Ovary (tissue), 9 donors: ENCODE measurements around the gene MYO3B. TPM values are rescaled to one million over a fixed set of nuclear protein-coding genes. Genes with fewer than 3 reads are reported as not detected.
"Not testable (repeated sequence)": the region's sequence is repeated elsewhere in the genome, so short reads cannot be mapped to it uniquely, and the experiment has no call there.

ENCODE experiments used
- DNase-seq, 5 donors: peaks; one replicate each; pipeline ENCODE4 v3.0.0-alpha.2; 2019 to 2020
- H3K27ac ChIP-seq, 2 donors: fragments of 200-600 bp; one replicate each; pipeline versions ENCODE4 v1.5.1 to v1.8.0; 2019 to 2022
- H3K27me3 ChIP-seq: fragments of 200-600 bp; one replicate; pipeline ENCODE4 v1.8.0; 2022
- H3K36me3 ChIP-seq: fragments of 200-600 bp; sonication (generic); one replicate; pipeline ENCODE4 v1.5.1; 2019
- H3K4me1 ChIP-seq: one replicate; pipeline ENCODE4 v1.8.1; 2013; ENCODE audit warnings: mild to moderate bottlenecking, moderate library complexity; ENCODE audit not compliant: insufficient read depth
- H3K4me3 ChIP-seq: fragments of 200-600 bp; sonication (generic); one replicate; pipeline ENCODE4 v1.5.1; 2017
- H3K9me3 ChIP-seq, 2 donors: fragments of 200-600 bp in 1 of 2; sonication (generic) in 1 of 2; one replicate each; pipeline versions ENCODE4 v1.5.1 to v1.8.1; 2013 to 2019; ENCODE audit warnings: mild to moderate bottlenecking in 1 of 2, moderate library complexity in 1 of 2
- EP300 ChIP-seq: sonication (generic); formaldehyde crosslinking; IDR thresholded peaks from one replicate; pipeline ENCODE4 v1.6.1; 2017; ENCODE audit warnings: antibody characterized with exemption
- POLR2A ChIP-seq: fragments of 450-650 bp; IDR thresholded peaks from one replicate; pipeline ENCODE4 v1.6.1; 2017; ENCODE audit warnings: antibody characterized with exemption, mild to moderate bottlenecking, moderate library complexity
- WGBS, 3 donors: extraction: QIAGEN DNeasy Blood & Tissue Kit in 1 of 3; methylation state at CpG; one replicate each; pipeline versions ENCODE4 v1.1.5 to v1.1.7; 2013 to 2017; 5-methylcytosine and 5-hydroxymethylcytosine counted together
- intact Hi-C, 4 donors: fragments of 100-400 bp; cut with DNase I; formaldehyde crosslinking; loops; one replicate each; pipeline versions ENCODE4 v1.11.0 to v1.15.1; 2022 to 2023
- polyA plus RNA-seq, 2 donors: library from polyadenylated mRNA; stranded (reverse); fragments of 200-250 nt in 1 of 2; fragments of 350-450 nt in 1 of 2; fragmentation: Illumina TruSeq in 1 of 2; extraction: RNeasy Lipid Tissue Mini Kit (QIAGEN cat#74804) in 1 of 2; gene quantifications; one replicate each; pipeline ENCODE4 v1.2.3, GENCODE V29; 2013 to 2014
- total RNA-seq, 7 donors: library from RNA; depleted of rRNA in 2 of 7; stranded (reverse); fragments of >200 nt in 2 of 7; fragmentation: NEBNext Ultra II Directional in 3 of 7; extraction: Animal tissue kit (Norgen Biotek cat#: 25700) in 3 of 7; gene quantifications; one replicate each; pipeline versions ENCODE4 v1.1.0 to v1.2.4, GENCODE V29; 2016 to 2023
- TF ChIP-seq, protein P1 (sequence below), 3 donors: fragments of 450-650 bp in 2 of 3; fragments of 200-600 bp in 1 of 3; IDR thresholded peaks; one replicate each; pipeline versions ENCODE4 v1.5.1 to v1.8.0; 2016 to 2022; ENCODE audit warnings: antibody characterized with exemption in 3 of 3, mild to moderate bottlenecking in 1 of 3
- donor health status: DM: no; HTN: no; CAD: no; lungs with moderate emphysema.
- donor health status: DM: no; HTN: no; CAD: no.
- donor health status: Bipolar disorder and iron deficiency.
- donor health status: DM: yes; HTN: yes; CAD: no.
- donor health status: DM: no; HTN: no; CAD: no.
- donor health status: DM: yes; HTN: yes; CAD: no.

The MYO3B gene
- total and polyA plus RNA-seq, 9 donors = 0.04 to 1.3 (median 0.12) TPM; not detected in 2

DNA sequence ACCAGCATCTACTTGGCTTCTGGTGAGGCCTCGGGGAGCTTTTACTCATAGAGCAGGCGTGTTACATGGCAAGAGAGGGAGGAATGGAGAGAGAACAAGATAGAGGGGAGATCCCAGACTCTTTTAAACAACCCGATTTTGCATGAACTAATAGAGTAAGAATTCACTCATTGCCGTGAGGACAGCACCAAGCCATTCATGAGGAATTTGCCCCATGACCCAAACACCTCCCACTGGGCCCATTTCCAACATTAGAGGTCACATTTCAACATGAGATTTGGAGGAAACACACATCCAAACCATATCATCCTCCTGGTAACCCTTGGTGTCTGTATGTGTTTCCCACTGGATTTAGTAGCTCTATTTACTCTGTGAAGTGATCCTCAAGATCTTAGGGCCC, 287.3 kb downstream of the MYO3B start:
- H3K27me3 ChIP-seq = no peaks in the 10 kb centered on the region
- no peak overlapping the region for H3K4me3 ChIP-seq
- no peaks in the 10 kb centered on the region for H3K4me1 ChIP-seq
- DNase-seq = no peak
- TF ChIP-seq EP300 = no peak
- TF ChIP-seq POLR2A = no peak
- TF ChIP-seq, protein P1, sequence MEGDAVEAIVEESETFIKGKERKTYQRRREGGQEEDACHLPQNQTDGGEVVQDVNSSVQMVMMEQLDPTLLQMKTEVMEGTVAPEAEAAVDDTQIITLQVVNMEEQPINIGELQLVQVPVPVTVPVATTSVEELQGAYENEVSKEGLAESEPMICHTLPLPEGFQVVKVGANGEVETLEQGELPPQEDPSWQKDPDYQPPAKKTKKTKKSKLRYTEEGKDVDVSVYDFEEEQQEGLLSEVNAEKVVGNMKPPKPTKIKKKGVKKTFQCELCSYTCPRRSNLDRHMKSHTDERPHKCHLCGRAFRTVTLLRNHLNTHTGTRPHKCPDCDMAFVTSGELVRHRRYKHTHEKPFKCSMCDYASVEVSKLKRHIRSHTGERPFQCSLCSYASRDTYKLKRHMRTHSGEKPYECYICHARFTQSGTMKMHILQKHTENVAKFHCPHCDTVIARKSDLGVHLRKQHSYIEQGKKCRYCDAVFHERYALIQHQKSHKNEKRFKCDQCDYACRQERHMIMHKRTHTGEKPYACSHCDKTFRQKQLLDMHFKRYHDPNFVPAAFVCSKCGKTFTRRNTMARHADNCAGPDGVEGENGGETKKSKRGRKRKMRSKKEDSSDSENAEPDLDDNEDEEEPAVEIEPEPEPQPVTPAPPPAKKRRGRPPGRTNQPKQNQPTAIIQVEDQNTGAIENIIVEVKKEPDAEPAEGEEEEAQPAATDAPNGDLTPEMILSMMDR (IDR thresholded peaks at IDR 0.05) = no peak
- intact Hi-C loops = loop anchor here in 1 of 4 donors (10.0 kb wide), 1 partner anchor 350 kb away; the partner anchor contains the start of gene GAD1
- H3K36me3 ChIP-seq = no peaks in the 10 kb centered on the region
- no peaks in the 10 kb centered on the region for H3K9me3 ChIP-seq
- no peak overlapping the region for H3K27ac ChIP-seq
- WGBS, 3 donors = 65 to 71% (median 67%) methylated on average over 4 of the region's 4 CpGs

DNA sequence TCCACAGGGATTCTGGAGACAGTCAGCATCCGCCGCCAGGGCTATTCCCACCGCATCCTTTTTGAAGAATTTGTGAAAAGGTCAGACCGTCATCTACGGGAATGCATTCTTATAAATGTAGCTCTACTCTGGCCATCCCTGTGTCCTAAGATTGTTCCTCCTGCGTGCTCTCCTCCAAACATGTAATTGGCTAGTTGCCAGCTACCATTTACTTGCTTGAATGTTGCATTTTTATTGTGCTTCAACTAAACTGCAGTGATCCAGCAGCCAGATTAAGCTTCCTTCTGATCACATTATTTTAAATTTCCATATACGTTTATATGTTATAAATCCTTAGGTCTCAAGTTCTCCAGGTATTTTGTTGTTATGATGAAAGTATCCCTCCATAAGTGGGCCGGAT, 288.7 kb downstream of the MYO3B start:
- 89 to 93% (median 92%) methylated on average over 8 of the region's 8 CpGs for WGBS, 3 donors
- Histone ChIP-seq H3K27me3 (no peaks in the 10 kb centered on the region), H3K9me3 (no peaks in the 10 kb centered on the region), H3K36me3 (no peaks in the 10 kb centered on the region), H3K4me1 (no peaks in the 10 kb centered on the region), H3K27ac (no peak overlapping the region), H3K4me3 (no peak overlapping the region)
- TF ChIP-seq, protein P1 (IDR thresholded peaks at IDR 0.05) = no peak
- TF ChIP-seq EP300 (no peak), POLR2A (no peak)
- no peak for DNase-seq
- intact Hi-C loops = loop anchor here in 1 of 4 donors (10.0 kb wide), 1 partner anchor 348 kb away; the partner anchor contains the start of gene GAD1

DNA sequence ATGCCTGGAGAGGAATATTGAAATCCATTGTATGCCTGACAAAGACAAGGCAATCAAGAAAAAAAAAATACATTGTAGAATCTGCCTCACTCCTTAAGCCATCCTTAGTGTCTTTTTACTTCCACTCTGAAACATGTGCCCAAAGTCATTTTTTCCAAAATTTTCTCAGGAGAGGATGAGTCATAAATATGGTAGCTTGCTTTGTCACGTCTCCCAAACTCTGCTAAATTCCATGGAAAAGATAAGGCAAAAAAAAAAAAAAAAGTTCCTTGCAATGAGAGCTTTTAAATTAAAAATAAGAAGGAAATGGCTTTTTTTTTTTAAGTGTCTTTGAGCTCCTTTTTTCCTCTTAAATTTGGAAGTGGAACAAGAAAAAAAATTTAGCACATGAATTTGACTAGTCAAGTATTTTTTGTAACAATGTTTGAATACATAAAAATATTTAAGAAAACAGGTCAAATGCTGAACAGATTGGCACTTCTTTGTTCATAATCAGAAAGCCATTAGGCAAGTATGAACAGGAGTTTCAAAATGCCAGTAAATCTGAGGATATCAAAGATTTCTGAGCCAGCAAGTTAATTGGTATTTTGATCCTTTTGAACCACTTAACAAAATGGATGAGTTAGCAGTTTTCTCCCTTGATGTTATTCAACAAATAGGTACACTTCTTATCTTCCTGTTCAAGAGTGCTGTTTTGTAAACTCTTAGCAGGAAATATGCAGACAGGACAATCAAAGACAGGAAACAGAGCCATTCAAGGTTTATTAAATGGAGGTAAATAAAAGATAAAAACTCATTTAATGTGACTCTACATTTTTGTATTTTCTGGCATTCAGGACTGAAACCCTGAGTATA, 289.8 kb downstream of the MYO3B start:
- H3K27ac ChIP-seq = no peak overlapping the region
- H3K36me3 ChIP-seq = no peaks in the 10 kb centered on the region
- H3K4me3 ChIP-seq = no peak overlapping the region
- H3K9me3 ChIP-seq = no peaks in the 10 kb centered on the region
- WGBS, 3 donors = 2 to 8% (median 8%) methylated on average over 1 of the region's 1 CpG
- intact Hi-C loops = loop anchor here in 1 of 4 donors (10.0 kb wide), 1 partner anchor 347 kb away; the partner anchor contains the start of gene GAD1
- no peaks in the 10 kb centered on the region for H3K4me1 ChIP-seq
- H3K27me3 ChIP-seq = no peaks in the 10 kb centered on the region
- TF ChIP-seq EP300 (no peak), POLR2A (no peak)
- TF ChIP-seq, protein P1 (IDR thresholded peaks at IDR 0.05) = no peak
- no peak for DNase-seq

DNA sequence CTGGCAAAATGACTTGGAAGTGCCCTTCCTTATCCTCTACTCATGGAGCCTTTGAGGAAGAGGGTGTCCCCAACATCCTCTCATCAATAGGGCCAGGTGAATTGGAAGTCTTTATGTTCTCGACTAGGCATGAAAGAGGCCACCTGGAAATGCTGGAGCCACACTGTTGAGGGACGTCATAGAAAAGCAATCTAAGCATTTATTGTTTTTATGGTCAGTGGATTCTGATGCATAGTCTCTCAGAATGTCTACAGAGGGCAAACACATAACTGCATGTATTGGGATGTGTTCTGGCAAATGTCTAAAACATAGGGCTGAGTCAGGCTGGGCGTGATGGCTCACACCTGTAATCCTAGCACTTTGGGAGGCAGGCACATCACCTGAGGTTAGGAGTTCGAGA, 290.6 kb downstream of the MYO3B start:
- no peak for DNase-seq
- H3K4me3 ChIP-seq = no peak overlapping the region
- no peaks in the 10 kb centered on the region for H3K27me3 ChIP-seq
- 84 to 86% (median 85%) methylated on average over 4 of the region's 4 CpGs for WGBS, 3 donors
- H3K27ac ChIP-seq = no peak overlapping the region
- H3K4me1 ChIP-seq = no peaks in the 10 kb centered on the region
- no peaks in the 10 kb centered on the region for H3K36me3 ChIP-seq
- TF ChIP-seq, protein P1 (IDR thresholded peaks at IDR 0.05) = no peak
- no peak for TF ChIP-seq POLR2A
- no peak for TF ChIP-seq EP300
- intact Hi-C loops = loop anchor here in 1 of 4 donors (10.0 kb wide), 1 partner anchor 346 kb away; the partner anchor contains the start of gene GAD1
- no peaks in the 10 kb centered on the region for H3K9me3 ChIP-seq

DNA sequence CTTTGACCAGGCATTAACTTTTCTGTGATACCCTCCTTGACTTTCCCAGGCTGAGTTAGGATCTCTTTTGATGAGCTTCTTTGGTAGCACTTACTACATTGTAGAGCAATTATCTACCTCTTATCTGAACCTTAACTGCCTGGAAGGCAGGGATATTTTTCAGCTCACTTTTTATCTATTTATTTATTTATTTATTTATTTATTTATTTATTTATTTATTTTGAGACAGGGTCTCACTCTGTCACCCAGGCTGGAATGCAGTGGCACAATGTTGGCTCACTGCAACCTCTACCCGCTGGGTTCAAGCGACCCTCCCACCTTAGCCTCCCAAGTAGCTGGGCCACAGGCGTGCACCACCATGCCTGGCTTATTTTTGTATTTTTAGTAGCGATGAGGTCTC, 294.6 kb downstream of the MYO3B start:
- 86 to 97% (median 96%) methylated on average over 4 of the region's 4 CpGs for WGBS, 3 donors
- H3K27ac ChIP-seq, H3K9me3 ChIP-seq, H3K27me3 ChIP-seq, H3K4me1 ChIP-seq, H3K36me3 ChIP-seq, H3K4me3 ChIP-seq, DNase-seq, intact Hi-C loops: not testable (repeated sequence)
